Progenitor cell of endocrine pancreas (in vitro differentiated cells): ENCODE measurements around the gene TMTC2. TPM values are rescaled to one million over a fixed set of nuclear protein-coding genes. Genes with fewer than 3 reads are reported as not detected.

Experiments
- DNase-seq: peaks from one replicate; pipeline ENCODE4 v3.0.0; 2021; ENCODE audit warnings: low spot score; ENCODE audit not compliant: unreplicated experiment
- H3K27ac Mint-ChIP-seq: 2 replicates; pipeline ENCODE4 v1.8.0; 2021; ENCODE audit warnings: mild to moderate bottlenecking, moderate library complexity, mixed read lengths
- H3K27me3 Mint-ChIP-seq: 2 replicates; pipeline ENCODE4 v1.8.0; 2021; ENCODE audit warnings: mixed read lengths
- H3K36me3 Mint-ChIP-seq: 2 replicates; pipeline ENCODE4 v1.8.0; 2022; ENCODE audit warnings: mixed read lengths; ENCODE audit not compliant: insufficient read depth
- H3K4me1 Mint-ChIP-seq: 2 replicates; pipeline ENCODE4 v1.8.0; 2021; ENCODE audit warnings: low read depth, mixed read lengths
- H3K4me3 Mint-ChIP-seq: 2 replicates; pipeline ENCODE4 v1.8.0; 2021; ENCODE audit warnings: low read depth, mild to moderate bottlenecking, moderate library complexity, mixed read lengths
- H3K9me3 Mint-ChIP-seq: 2 replicates; pipeline ENCODE4 v1.8.0; 2021; ENCODE audit warnings: low read depth, mixed read lengths
- total RNA-seq: library from RNA; stranded (reverse); gene quantifications from 2 replicates; pipeline ENCODE4 v1.2.1, GENCODE V29; 2021
- TF ChIP-seq, protein P1 (sequence below): fragments of 200-600 bp; sonication (generic); IDR thresholded peaks from one replicate; pipeline ENCODE4 v1.5.0; 2021; ENCODE audit warnings: antibody characterized with exemption, mild to moderate bottlenecking; ENCODE audit not compliant: unreplicated experiment

TMTC2 gene
- total RNA-seq, 1 donor from 2014 or later, result 15.4 TPM

DNA sequence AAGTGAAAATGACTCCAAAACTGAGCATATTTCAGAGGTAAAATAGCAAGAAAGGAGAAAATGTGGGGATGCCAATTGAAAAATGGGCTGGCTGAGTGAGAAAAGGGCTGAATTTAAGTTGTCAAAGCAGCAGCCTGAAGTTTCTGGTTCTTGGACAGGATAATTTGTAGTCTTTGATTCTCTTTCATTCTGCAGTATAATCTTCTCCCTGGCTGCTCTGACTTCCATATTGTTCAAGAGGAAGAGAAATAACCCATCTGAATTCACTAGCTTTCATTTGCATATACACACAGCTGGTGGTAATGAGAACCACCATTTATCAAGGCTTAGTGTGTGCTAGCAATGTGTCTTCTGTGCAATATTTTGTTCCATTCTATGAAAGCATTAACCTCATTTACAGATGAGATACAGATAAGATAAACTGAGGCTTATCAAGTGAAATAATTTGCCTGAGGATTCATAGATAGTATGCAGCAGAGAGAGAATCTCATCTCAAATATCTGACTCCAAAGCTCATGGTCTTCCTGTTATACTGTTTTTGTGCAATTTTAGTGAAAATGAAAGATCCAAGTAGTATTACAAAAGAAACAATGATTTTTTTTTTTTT lies 184.2 kb downstream of the TMTC2 start:
- peaks cover 8% of the 10 kb centered on the region for H3K4me1 Mint-ChIP-seq
- no peaks in the 10 kb centered on the region for H3K27me3 Mint-ChIP-seq
- H3K27ac Mint-ChIP-seq, result peak overlapping the region; percentile 18
- no peaks in the 10 kb centered on the region for H3K9me3 Mint-ChIP-seq
- no peak overlapping the region for H3K4me3 Mint-ChIP-seq
- TF ChIP-seq, protein P1, sequence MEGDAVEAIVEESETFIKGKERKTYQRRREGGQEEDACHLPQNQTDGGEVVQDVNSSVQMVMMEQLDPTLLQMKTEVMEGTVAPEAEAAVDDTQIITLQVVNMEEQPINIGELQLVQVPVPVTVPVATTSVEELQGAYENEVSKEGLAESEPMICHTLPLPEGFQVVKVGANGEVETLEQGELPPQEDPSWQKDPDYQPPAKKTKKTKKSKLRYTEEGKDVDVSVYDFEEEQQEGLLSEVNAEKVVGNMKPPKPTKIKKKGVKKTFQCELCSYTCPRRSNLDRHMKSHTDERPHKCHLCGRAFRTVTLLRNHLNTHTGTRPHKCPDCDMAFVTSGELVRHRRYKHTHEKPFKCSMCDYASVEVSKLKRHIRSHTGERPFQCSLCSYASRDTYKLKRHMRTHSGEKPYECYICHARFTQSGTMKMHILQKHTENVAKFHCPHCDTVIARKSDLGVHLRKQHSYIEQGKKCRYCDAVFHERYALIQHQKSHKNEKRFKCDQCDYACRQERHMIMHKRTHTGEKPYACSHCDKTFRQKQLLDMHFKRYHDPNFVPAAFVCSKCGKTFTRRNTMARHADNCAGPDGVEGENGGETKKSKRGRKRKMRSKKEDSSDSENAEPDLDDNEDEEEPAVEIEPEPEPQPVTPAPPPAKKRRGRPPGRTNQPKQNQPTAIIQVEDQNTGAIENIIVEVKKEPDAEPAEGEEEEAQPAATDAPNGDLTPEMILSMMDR, result no peak
- no peak for DNase-seq
- no peaks in the 10 kb centered on the region for H3K36me3 Mint-ChIP-seq

DNA sequence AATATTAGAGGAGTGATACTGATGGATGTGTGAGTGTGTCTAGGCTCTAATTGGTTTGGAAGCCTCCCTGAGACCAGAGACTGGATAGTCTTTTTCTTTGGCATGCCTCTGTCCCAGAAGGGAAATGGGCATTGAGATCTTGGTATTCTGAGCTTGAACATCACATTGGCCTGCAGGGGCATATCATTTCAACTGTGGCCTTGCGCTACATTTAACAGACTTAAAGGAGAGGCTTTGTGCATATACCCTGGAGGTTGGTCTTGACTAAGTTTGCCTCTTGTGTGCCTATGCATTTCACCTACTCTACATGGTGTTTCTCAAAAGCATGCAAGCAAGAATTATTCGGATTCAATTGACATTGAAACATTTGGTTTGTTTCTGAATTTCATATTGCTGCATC lies 185.4 kb downstream of the TMTC2 start:
- Mint-ChIP-seq H3K27ac (no peak overlapping the region), H3K4me3 (no peak overlapping the region), H3K9me3 (no peaks in the 10 kb centered on the region), H3K4me1 (peaks cover 10% of the 10 kb centered on the region), H3K36me3 (no peaks in the 10 kb centered on the region), H3K27me3 (no peaks in the 10 kb centered on the region)
- TF ChIP-seq, protein P1, result no peak
- no peak for DNase-seq

DNA sequence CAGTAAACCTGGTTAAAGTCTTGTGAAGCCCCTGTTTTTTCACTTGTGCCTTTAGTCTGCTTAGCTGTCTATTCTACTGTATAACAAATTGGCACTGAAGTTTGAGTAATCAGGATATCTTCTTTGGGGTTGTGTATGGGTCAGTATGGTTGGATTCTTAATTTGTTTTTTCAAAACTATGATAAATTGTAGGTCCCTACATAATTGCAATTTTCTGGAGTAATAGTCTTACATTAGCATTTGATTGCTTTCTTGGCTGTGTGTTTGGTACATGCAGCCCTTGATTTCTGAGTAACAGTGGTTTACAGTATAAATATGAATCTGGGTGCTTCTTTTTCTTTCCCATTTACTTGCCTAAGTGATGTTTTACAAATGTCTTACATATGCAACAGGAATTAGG lies 186.6 kb downstream of the TMTC2 start:
- H3K36me3 Mint-ChIP-seq, result no peaks in the 10 kb centered on the region
- H3K4me1 Mint-ChIP-seq, result peaks cover 15% of the 10 kb centered on the region
- H3K9me3 Mint-ChIP-seq, result no peaks in the 10 kb centered on the region
- no peaks in the 10 kb centered on the region for H3K27me3 Mint-ChIP-seq
- no peak overlapping the region for H3K4me3 Mint-ChIP-seq
- no peak for DNase-seq
- TF ChIP-seq, protein P1, result no peak
- no peak overlapping the region for H3K27ac Mint-ChIP-seq

DNA sequence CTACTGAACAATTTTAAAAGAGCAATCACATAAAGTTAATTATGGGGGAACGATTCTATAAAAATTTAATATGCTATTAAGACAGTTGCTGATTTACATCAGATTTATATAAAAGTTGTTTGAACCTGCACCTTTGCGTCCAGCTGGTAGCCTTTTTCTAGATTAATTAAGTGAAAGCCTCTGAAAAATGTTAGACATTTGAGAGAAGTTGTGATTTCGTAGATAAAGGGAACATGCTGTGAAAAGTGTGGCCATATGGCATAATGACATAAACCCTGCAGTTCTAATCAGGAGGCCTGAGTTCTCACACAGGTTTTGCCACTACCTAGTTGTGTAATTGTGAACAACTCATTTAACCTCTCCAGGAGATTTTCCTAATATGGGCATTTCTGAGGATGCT lies 187.2 kb downstream of the TMTC2 start:
- Mint-ChIP-seq H3K27me3 (no peaks in the 10 kb centered on the region), H3K4me1 (peaks cover 15% of the 10 kb centered on the region), H3K4me3 (no peak overlapping the region), H3K9me3 (no peaks in the 10 kb centered on the region), H3K27ac (no peak overlapping the region), H3K36me3 (no peaks in the 10 kb centered on the region)
- DNase-seq, result no peak
- TF ChIP-seq, protein P1, result no peak

DNA sequence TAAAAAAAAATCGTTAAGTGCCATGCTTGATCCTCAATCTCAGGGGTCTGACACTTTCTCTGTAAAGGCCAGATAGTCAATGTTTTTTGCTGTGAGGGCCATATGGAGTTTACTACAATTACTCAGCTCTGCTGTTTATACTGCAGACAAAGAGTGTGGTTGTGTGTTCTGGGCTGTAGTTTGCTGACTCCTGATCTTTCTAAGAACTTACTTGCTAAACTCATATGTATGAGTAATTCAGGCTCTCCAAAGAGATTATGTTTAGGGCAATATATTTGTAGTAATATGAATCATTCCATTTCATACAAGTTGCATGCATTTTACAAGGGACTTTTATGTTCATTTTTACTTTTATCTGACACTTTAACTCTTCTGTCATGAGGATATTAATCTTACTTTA lies 188.2 kb downstream of the TMTC2 start:
- no peak overlapping the region for H3K4me3 Mint-ChIP-seq
- peaks cover 15% of the 10 kb centered on the region for H3K4me1 Mint-ChIP-seq
- no peaks in the 10 kb centered on the region for H3K36me3 Mint-ChIP-seq
- no peaks in the 10 kb centered on the region for H3K9me3 Mint-ChIP-seq
- no peaks in the 10 kb centered on the region for H3K27me3 Mint-ChIP-seq
- TF ChIP-seq, protein P1, result no peak
- DNase-seq, result no peak
- H3K27ac Mint-ChIP-seq, result no peak overlapping the region
